Effector memory CD8-positive, alpha-beta T cell (primary cell): ENCODE results near the gene NPHP4.

ENCODE experiments used
- ATAC-seq: fragments of 150-1000 bp; cut with Tn5 transposase; replicated peaks from 2 replicates; pipeline ENCODE4 v1.10.0; 2021; ENCODE audit warnings: mild to moderate bottlenecking, moderate library complexity
- DNase-seq, 3 experiments: peaks; one replicate each; pipeline ENCODE4 v3.0.0; 2021
- H3K27ac Mint-ChIP-seq, 2 donors: one replicate each; pipeline ENCODE4 v1.8.0; 2022; ENCODE audit warnings: mild to moderate bottlenecking in 2 of 2, mixed read lengths in 2 of 2, moderate library complexity in 2 of 2
- H3K27me3 Mint-ChIP-seq, 2 donors: one replicate each; pipeline ENCODE4 v1.8.0; 2022; ENCODE audit warnings: mixed read lengths in 2 of 2
- H3K36me3 Mint-ChIP-seq: one replicate; pipeline ENCODE4 v1.8.0; 2022; ENCODE audit warnings: mild to moderate bottlenecking, moderate library complexity, mixed read lengths; ENCODE audit not compliant: insufficient read depth
- H3K4me1 Mint-ChIP-seq, 2 donors: one replicate each; pipeline ENCODE4 v1.8.0; 2022; ENCODE audit warnings: low read depth in 2 of 2, mixed read lengths in 2 of 2
- H3K4me3 Mint-ChIP-seq, 2 donors: one replicate each; pipeline ENCODE4 v1.8.0; 2022; ENCODE audit warnings: mild to moderate bottlenecking in 2 of 2, mixed read lengths in 2 of 2, moderate library complexity in 2 of 2
- H3K9me3 Mint-ChIP-seq, 2 donors: one replicate each; pipeline ENCODE4 v1.8.0; 2022; ENCODE audit warnings: mixed read lengths in 2 of 2

NPHP4 gene

DNA sequence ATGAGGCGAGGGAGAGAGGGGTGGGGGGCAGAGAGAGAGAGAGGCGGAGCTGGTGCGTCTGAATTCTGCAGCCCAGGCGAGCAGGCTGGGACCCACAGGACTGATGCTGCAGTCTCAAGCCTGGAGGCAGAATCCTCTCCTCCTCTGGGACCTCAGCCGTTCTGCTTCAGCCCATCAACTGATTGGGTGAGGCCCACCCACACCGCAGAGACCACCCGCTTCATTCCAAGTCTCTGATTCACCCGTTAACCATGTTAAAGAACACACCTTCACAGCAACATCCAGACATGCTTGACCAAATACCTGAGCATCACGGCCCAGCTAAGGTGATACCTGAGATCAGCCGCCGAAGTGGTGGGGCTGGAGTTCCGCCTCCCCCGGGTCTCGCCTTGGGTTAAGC, 147.8 kb downstream of the NPHP4 start:
- Mint-ChIP-seq H3K36me3 (no peaks in the 10 kb centered on the region), H3K4me3 (no peak overlapping the region), H3K4me1 (no peaks in the 10 kb centered on the region), H3K27me3 (peaks cover 15 to 57% of the 10 kb centered on the region in 2 donors), H3K9me3 (no peaks in the 10 kb centered on the region), H3K27ac (no peak overlapping the region)
- ATAC-seq = no peak
- DNase-seq = no peak

DNA sequence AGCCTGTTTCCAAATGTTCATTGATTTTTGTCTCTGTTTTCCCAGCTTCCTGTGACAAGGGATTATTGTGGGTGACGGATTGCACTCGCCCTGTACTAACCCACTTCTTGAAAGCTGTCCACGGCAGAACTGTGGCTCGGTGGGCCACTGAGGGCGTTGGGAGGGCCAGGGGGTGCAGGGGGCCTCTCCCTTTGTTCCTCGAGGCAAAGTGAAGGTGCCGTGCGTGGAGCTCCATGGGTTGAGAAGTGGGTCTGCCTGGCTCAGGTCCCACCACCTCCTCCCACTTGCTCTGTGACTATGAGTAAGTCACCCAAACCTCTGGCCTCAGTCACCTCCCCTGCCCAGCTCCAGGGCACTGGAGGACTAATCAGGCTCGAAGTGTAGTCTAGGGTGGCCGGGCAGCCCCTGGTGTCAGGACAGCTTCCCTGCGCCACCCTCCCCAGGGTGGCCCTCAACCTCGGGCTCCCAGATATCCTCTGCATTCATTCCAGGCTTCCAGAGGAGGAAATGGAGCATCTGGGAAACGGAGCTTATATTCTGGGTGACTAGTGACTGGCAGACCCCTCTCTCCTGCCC, 148.6 kb downstream of the NPHP4 start:
- Mint-ChIP-seq H3K9me3 (no peaks in the 10 kb centered on the region), H3K36me3 (no peaks in the 10 kb centered on the region), H3K27me3 (peaks cover 15 to 66% of the 10 kb centered on the region in 2 donors), H3K4me1 (no peaks in the 10 kb centered on the region), H3K4me3 (no peak overlapping the region), H3K27ac (no peak overlapping the region)
- no peak for ATAC-seq
- no peak for DNase-seq

DNA sequence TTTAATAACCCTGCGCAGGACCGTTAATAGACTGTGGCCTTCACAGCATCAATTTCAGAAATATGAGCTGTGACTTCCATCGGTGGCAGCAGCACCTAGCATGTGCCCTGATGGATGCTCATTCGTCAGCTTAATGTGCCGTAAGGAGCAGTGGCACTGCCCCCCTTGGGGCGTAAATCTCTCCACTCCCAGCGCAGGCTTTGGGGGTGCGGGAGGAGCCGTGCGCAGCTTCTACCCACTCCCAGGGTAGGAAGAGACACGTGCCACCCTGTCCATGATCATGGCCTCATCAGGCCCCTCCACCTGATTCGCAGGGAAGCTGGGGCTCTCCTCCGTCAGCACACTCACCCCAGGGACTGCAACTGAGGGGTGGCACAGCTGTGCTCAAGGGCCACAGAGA, 149.5 kb downstream of the NPHP4 start:
- Mint-ChIP-seq H3K36me3 (no peaks in the 10 kb centered on the region), H3K9me3 (no peaks in the 10 kb centered on the region), H3K4me3 (no peak overlapping the region), H3K27ac (no peak overlapping the region), H3K4me1 (no peaks in the 10 kb centered on the region), H3K27me3 (peaks cover 15 to 72% of the 10 kb centered on the region in 2 donors)
- no peak for DNase-seq
- ATAC-seq = no peak

DNA sequence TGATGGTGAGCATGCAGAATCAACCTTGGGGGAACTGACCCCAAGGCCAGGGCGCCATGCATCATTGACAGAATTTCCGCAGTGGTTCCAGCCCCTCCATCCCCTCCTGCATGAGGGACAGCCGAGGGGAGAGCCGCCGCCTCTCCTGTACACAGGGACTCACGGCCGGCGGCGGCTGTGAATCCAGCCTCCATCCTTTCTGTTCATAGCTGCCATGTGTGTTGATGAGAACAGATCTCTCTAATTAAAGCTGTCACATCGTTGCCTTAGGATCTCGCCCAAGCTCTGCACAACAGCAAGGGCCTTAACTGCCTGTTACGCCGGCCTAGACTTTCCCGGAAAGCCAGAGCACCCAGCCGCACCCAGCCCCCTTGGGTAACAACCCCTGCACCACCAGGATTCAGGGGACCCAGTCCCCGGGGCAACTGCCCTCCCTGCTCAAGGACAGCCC, 151.6 kb downstream of the NPHP4 start:
- no peak overlapping the region for H3K27ac Mint-ChIP-seq
- no peaks in the 10 kb centered on the region for H3K4me1 Mint-ChIP-seq
- H3K9me3 Mint-ChIP-seq = no peaks in the 10 kb centered on the region
- H3K27me3 Mint-ChIP-seq = peaks cover 6 to 69% of the 10 kb centered on the region in 2 donors
- ATAC-seq (no peak), DNase-seq (no peak)
- H3K36me3 Mint-ChIP-seq = no peaks in the 10 kb centered on the region
- H3K4me3 Mint-ChIP-seq = no peak overlapping the region

DNA sequence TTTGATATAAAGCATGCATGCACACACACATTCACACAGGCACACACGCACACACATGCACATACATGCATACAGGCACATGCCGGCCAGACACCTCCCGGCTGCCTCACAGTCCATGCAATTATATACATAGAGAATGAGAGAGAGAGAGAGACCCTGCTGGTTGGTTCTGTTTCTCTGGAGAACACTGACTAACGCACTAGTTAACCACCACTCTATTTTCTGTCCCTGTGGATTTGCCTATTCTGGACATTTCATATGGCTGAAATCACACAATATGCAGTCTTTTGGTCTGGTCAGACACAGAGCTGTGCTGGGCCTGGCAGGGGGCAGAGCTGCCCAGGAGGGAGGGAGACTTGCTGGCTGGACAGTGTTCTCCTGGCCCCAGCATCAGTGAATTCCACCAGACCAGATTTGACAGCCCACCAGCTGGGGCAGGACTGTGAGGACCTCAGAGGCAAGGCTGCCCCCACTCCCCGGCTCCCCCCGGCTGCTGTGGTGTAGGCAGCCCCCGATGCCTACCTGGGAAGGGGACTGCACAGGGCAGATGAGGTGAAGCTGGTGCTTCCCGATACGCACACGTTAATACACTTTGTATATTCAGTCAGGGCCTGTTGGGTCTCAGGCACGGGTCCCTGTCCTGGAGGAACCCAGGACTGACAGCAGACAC, 152.2 kb downstream of the NPHP4 start:
- no peak overlapping the region for H3K27ac Mint-ChIP-seq

DNA sequence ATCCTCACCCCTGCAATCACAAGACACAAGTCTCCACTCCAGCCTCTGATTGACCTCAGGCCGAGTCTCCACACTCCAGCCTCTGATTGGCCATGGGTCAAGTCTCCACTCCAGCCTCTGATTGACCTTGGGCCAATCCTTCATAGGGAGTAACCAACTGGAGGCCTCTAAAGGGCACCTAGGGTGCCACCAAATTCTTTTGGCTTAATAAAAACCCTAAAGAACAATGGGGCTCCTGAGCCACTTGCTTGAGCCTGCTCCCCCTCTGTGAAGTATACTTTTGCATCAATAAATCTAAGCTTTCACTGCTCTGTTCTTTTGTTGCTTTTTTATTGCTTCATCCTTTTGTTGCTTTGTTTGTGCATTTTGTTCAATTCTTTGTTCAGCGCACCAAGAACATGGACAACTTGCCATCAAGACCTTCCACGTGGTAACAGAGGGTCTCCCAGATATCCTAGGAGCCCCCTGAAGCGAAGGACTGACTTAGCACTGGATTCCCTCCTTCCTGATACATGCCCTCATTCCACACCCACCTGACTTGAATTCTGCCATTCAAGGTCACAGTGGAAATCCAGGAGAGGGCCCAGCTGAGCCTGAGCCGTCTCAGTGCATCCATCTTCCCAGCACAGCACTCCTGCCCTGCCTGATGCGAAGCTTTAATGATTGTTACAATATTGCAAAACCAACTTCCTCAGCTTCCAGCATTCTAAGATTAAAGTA, 152.9 kb downstream of the NPHP4 start:
- no peak overlapping the region for H3K27ac Mint-ChIP-seq
- no peaks in the 10 kb centered on the region for H3K36me3 Mint-ChIP-seq
- no peaks in the 10 kb centered on the region for H3K9me3 Mint-ChIP-seq
- no peak for DNase-seq
- no peak for ATAC-seq
- H3K4me1 Mint-ChIP-seq = no peaks in the 10 kb centered on the region
- peaks cover 5 to 59% of the 10 kb centered on the region in 2 donors for H3K27me3 Mint-ChIP-seq
- no peak overlapping the region for H3K4me3 Mint-ChIP-seq

More for the DNA sequence above, 152.2 kb downstream of the NPHP4 start:
- no peak overlapping the region for H3K4me3 Mint-ChIP-seq
- peaks cover 6 to 66% of the 10 kb centered on the region in 2 donors for H3K27me3 Mint-ChIP-seq
- H3K36me3 Mint-ChIP-seq = no peaks in the 10 kb centered on the region
- ATAC-seq (no peak), DNase-seq (no peak)
- H3K4me1 Mint-ChIP-seq = no peaks in the 10 kb centered on the region
- no peaks in the 10 kb centered on the region for H3K9me3 Mint-ChIP-seq

DNA sequence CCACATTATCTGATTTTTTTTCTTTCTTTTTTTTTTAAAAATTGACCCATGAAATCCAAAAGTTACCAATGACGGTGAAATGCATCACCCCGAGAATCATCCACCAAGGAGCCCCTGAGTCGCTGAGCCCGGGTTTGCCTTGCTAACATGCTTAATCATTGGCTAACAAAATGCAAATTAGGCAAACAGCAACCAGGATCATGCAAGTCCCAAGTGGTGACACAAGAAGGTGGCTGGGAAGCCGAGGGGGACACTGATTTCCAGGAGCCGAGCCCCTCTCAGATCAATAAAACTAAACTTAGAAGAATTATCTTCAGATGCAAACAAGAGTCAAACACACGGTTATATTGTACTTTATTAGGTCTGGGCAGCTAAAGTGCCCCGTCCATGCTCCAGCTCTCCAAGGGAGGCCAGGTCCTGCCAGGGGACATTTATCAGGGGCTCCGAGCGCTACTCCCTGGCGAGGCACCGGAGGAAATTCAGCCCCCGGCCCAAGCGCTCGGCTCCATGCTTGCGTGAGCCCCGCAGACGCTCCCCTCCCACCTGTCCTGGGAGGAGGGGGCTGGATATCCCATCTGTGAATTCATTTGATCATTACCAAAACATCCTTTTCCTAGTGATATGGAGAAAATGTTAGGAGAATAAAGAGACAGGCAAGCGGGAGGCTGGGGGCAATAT, 154.1 kb downstream of the NPHP4 start:
- Mint-ChIP-seq H3K4me1 (no peaks in the 10 kb centered on the region), H3K4me3 (no peak overlapping the region)

DNA sequence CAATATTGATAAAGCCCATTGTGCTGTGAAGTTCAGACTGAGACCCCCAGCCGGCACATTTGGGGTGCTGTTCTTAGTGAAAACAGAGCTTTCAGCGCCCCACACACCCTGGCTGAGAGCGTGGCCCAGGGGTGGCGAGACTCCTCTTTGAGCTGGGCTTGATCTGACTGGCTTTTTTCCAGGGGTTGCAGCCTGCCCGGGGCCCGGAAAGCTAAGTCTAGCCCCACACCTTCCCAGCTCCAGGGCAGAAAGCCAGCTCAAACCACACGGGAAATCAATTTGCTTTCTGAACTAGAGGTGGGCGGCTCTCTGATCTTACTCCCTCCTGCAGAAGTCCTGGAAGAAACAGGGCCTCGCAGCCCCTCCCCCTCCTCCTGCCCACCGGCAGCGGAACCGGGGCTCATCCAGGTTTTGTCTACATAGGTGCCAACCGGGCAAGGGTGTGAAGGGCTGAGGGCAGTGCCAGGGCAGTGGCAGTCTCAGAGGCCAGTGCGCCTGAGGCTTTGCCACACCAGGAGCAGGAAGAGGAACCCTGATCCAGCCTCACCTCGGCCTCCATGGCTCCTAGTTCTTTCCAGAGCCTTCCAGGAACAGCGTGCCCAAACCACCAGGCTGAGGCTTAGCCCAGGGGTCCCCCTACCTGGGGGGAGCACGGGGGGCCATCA, 155.3 kb downstream of the NPHP4 start:
- ATAC-seq (no peak), DNase-seq (no peak)
- no peaks in the 10 kb centered on the region for H3K4me1 Mint-ChIP-seq
- H3K4me3 Mint-ChIP-seq = no peak overlapping the region
- no peaks in the 10 kb centered on the region for H3K9me3 Mint-ChIP-seq
- H3K36me3 Mint-ChIP-seq = no peaks in the 10 kb centered on the region
- H3K27me3 Mint-ChIP-seq = peaks cover 0 to 45% of the 10 kb centered on the region in 2 donors
- no peak overlapping the region for H3K27ac Mint-ChIP-seq

More for the DNA sequence above, 154.1 kb downstream of the NPHP4 start:
- Mint-ChIP-seq H3K9me3 (no peaks in the 10 kb centered on the region), H3K36me3 (no peaks in the 10 kb centered on the region), H3K27ac (no peak overlapping the region), H3K27me3 (peaks cover 0 to 50% of the 10 kb centered on the region in 2 donors)
- DNase-seq (no peak), ATAC-seq (no peak)

DNA sequence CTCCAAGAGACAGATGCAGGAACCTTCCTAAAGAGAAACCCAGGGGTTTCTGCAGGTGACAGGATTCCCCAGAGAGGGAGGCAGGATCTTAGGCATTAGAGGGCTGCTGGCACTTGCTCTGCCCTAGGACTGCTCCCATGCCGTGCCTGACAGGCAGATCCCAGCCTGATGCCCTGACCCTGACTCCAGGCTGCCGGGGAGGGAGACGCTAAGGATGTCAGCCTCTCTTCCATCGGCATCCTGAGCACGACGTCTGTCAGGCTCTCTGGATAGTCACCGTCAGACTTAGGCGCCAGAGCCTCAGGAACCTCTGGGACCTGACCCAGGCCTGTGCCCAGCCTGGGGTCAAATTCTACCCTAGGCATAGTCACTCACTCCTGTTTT, 157.1 kb downstream of the NPHP4 start:
- Mint-ChIP-seq H3K27me3 (peaks cover 0 to 51% of the 10 kb centered on the region in 2 donors), H3K27ac (no peak overlapping the region), H3K4me1 (no peaks in the 10 kb centered on the region), H3K4me3 (no peak overlapping the region), H3K9me3 (no peaks in the 10 kb centered on the region), H3K36me3 (no peaks in the 10 kb centered on the region)
- DNase-seq (no peak), ATAC-seq (no peak)

DNA sequence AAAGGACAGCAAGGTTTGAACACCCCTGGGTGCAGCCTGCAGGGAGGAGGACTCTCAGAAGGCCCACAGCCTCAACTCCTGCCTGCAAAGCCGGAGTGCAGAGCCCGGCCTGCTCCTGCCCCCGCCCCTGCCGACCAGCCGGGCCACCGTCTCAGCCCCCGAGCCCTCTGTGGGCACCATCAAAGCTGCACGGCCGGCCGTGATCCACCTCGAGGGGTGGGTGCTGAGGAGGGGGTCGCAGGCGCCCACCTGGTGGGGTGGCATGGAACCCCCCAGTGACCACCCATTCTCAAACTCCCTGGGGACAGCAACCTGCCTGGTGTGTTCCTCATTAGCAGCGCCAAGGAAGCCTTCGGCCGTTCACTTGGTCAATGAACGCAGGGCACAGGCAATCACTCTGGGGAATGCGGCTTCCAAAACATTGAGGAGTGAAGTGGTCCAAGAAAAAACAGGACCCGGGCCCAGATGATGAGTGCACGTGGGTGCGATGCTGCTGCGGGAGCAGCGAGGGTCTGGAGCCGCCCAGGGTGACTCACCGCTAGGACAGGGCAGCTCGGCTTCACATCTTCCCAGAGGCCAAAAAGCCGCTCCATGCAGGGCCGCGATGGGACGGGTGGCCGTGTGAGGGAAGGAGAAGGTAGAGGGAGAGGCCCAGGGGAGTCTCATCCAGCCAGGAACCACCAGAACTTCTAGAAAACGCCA, 157.6 kb downstream of the NPHP4 start:
- peaks cover 0 to 46% of the 10 kb centered on the region in 2 donors for H3K27me3 Mint-ChIP-seq
- H3K4me1 Mint-ChIP-seq = no peaks in the 10 kb centered on the region
- H3K36me3 Mint-ChIP-seq = no peaks in the 10 kb centered on the region
- ATAC-seq (no peak), DNase-seq (no peak)
- H3K9me3 Mint-ChIP-seq = peaks cover under 1 to 3% of the 10 kb centered on the region in 2 donors
- no peak overlapping the region for H3K4me3 Mint-ChIP-seq
- no peak overlapping the region for H3K27ac Mint-ChIP-seq

DNA sequence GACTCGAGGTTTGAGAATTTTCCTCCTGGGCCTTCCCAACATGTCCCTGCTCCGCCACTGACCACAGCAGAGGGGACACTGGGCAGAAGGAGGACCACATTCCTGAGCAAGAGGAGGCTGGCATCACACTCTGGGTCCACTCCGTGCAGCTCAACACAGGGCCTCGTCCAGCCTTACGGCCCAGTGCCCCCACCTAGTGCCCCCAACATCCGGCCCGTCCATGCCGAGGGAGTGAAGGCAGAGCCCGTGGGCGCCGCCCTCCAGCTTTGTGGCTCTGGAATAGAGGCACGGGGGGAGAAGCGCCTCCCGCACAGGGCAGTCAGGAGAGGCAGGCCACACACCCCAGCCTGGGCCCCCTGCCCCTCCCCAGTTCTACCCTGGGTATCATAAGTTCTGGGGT, 158.3 kb downstream of the NPHP4 start:
- Mint-ChIP-seq H3K9me3 (peaks cover 3 to 10% of the 10 kb centered on the region in 2 donors), H3K36me3 (no peaks in the 10 kb centered on the region), H3K27ac (no peak overlapping the region), H3K4me3 (no peak overlapping the region), H3K27me3 (peaks cover 0 to 38% of the 10 kb centered on the region in 2 donors), H3K4me1 (no peaks in the 10 kb centered on the region)
- no peak for ATAC-seq
- DNase-seq = no peak

DNA sequence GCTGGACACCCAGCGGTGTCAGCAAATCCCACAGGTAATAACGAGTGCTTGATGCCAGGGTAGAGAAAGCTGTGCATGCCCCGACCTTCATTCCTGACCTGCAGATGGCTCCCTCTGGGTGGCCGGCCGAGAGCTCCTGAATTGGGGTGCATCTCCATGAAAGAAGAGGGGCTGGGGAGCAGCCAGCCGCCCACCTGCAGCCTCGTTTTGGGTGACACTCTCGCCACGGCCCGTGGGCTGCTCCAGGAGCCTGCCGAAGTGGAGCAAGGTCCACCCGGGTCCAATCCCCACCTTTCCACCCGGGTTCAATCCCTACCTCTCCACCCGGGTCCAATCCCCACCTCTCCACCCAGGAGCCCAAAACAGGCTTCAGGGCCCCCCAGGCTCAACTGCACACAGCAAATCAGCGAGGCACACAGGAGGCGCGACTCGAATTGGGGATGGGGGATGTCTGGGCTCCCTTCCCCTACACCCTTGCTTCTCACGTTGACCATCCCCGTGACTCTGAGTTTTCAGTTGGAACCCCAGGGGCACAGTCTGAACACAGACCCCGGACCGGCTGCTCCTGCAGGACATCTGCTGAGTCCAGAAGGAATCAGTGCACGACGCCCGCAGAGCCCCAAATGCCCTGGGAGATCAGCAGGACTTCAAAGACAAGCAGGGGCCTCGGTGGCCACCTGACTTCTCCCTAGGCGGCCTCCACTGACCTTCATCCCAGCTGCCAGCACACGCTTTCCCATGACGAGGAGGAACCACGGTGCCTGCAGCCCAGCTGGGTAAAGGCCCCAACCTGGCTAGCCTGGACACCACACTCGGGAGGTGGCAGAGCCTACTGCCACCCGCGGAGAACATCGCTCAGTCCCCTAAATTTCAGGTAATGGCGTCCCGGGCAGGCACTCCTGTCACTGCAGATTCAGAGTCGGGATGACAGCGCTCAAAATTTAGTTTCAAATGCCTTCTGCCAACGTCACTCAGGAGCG, 159.0 kb downstream of the NPHP4 start:
- Mint-ChIP-seq H3K4me3 (no peak overlapping the region), H3K4me1 (no peaks in the 10 kb centered on the region), H3K36me3 (no peaks in the 10 kb centered on the region), H3K27ac (no peak overlapping the region), H3K27me3 (peaks cover 0 to 31% of the 10 kb centered on the region in 2 donors), H3K9me3 (peaks cover 3 to 10% of the 10 kb centered on the region in 2 donors)
- DNase-seq (no peak), ATAC-seq (no peak)
